Endothelial cell of hepatic sinusoid (primary cell): ENCODE data around the gene MT1H.

ENCODE experiments used
- in situ Hi-C: cut with HindIII; loops from 2 replicates; pipeline ENCODE4 v1.10.0; 2017; ENCODE audit warnings: low sequenced_read_pairs

MT1H gene

DNA sequence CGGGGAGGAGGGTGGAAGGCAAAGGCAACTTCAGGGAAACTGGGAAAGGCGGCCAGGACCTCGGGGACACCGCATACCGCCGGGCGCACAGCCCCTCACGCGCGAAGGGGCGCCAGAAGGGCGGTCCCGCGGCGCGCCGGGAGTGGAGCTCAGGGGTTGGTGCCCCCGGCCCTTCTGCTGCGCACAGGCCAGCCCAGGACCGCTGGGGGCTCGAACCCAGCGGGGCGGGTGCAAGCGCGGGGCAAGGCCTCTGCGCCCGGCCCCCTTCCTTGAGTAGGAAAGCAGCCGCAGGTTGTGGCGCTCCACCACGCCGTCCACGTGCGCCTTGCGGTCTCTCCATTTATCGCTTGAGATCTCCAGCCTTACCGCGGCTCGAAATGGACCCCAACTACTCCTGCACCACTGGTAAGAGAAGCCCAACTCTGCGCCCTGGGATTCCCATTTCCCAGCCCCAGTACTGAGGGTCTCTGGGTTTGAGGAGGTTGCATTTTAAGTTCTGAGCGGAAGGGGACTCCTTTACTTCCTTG lies 34.1 kb upstream of the MT1H start:
- in situ Hi-C loops, result no loop called here

DNA sequence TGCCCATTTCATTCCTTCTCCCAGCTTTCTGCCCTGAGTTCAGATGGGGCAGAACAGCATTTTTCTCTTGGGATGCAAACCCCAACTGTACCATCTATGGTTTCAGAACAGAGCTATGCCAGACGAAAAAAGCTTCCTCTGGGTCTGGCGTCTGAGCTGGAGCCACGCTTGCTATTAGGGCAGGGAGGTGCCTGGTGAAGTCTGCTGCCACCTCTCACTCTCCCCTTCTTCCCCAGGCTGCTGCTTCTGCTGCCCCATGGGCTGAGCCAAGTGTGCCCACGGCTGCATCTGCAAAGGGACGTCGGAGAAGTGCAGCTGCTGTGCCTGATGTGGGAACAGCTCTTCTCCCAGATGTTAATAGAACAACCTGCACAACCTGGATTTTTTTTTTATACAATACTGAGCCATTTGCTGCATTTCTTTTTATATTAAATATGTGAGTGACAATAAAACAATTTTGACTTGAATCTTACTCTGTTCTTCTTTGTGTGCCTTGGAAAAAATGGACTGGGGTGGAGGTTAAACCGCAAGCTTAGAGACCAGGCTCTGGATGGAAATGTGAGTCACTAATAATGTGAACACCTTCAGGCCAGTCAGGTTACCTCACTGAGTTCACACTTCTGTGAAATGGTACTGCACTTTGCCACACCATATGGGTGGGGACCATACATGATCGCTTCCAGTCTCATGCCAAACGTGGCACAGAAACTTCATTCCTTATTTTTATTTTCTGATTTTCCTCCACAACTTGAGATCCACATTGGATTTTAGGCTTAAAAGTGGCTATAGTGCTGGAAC lies 32.8 kb upstream of the MT1H start:
- in situ Hi-C loops, result no loop called here

- in situ Hi-C loops, result no loop called here
Measured at GRCh38 chr16:56637814-56638750, 31.5 kb upstream of the MT1H start, which contains the start of gene MT1A. Gene MT1A, plus strand, starts transcription at chr16:56638666. Its CDS starts 73 bp downstream, at chr16:56638739.

DNA sequence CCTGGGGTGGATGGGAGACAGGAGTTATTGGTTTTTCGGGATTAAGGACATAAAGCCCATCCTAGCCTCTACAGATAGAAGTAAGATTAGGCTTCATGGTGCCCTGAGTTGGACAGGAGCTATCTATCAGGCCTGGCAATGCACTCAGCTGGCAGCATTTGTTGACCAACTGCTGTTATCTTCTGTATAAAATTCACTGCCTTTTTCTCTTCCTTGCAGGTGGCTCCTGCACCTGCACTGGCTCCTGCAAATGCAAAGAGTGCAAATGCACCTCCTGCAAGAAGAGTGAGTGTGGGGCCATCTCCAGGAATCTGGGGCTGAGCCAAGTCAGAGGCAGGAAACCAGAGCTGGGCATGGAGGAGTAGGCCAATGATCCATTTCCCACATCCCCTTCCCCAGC lies 30.6 kb upstream of the MT1H start:
- in situ Hi-C loops, result no loop called here

DNA sequence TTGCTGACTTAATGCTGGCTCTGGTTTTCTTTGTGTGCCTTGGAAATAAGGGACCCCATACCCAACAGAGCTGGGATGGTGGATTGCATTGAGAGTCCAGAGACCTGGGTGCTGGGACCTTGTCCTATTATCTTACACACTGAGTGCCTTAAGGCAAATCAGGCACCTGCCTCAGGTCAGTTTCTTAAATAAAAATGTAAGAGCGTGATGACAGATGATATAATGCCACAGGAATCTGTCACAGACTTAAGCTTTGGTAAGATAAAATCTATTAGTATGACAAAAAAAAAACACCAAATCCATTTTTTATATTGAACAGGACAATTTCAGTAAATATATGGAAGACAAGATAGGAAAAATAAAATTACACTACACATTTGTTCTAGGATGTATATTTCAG lies 29.5 kb upstream of the MT1H start:
- in situ Hi-C loops, result no loop called here

- in situ Hi-C loops, result no loop called here
Measured at GRCh38 chr16:56641166-56641565, 28.4 kb upstream of the MT1H start.

- in situ Hi-C loops, result no loop called here
Measured at GRCh38 chr16:56643080-56643778, 26.4 kb upstream of the MT1H start.

GRCh38 chr16:56643833-56644232 lies 25.8 kb upstream of the MT1H start:
- in situ Hi-C loops, result no loop called here

DNA sequence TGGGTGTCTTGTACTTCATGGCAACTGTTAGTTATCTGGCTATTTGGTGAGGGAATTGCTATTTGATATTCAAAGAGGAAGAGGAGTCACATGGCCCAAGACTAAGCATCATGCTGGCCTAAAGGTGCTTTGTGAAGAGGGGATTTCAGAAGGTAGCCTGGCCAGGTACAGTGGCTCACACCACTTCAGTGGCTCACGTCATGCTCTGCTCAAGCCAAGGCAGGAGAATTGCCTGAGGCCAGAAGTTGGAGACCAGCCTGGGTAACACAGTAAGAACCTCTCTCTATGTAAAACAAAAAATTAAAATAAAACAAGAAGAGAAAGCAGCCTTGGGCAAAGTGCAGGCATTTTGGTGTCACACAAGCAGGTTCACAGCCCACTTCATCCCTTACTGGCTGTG lies 24.3 kb upstream of the MT1H start:
- in situ Hi-C loops, result no loop called here

DNA sequence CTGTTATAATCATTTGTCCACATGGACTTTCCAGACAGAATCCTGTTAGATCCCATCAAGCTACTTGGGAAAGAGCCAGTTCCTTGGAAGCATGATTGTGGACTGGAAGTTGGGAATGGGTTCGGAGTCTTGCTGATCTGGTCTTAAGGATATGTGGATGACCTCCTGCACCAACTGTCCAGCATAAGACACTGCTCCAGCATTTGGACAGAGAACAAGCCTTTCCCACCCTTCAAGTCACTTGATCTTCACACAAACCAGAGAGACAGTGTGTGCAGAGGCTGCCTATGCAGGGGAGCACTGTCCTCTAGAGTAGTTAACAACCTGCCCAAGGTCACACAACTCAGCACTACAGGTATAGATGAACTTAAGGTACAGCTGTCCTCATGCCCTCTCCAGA lies 23.8 kb upstream of the MT1H start:
- in situ Hi-C loops, result no loop called here

GRCh38 chr16:56647641-56648431 lies 21.8 kb upstream of the MT1H start:
- in situ Hi-C loops, result no loop called here

- in situ Hi-C loops, result no loop called here
Measured at GRCh38 chr16:56649271-56649670, 20.3 kb upstream of the MT1H start.

DNA sequence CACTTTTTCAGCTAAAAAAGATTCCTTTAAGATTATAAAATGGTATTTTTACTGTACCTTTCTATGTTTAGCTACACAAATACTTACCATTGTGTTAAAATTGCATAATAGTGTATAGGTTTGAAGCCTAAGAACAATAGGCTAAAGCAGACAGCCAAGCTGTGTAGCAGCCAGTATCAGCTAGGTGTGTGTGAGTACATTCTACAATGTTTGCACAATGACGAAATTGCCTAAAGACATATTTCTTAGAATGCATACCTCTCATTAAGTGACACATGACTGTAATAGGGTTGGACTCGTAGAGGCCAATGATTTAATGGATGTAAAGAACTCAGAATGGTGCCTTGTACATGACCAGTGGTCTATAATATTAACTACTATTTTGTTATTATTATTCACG lies 19.8 kb upstream of the MT1H start:
- in situ Hi-C loops, result loop anchor here (5.0 kb wide), 1 partner anchor 83 kb away; the partner anchor contains the start of gene MT4

- in situ Hi-C loops, result loop anchor here (5.0 kb wide), 1 partner anchor 84 kb away; the partner anchor contains the start of gene MT4
Measured at GRCh38 chr16:56651586-56651985, 18.0 kb upstream of the MT1H start, which contains the start of gene MT1B. Gene MT1B, plus strand, starts transcription at chr16:56651886. Its CDS starts 68 bp downstream, at chr16:56651954.

DNA sequence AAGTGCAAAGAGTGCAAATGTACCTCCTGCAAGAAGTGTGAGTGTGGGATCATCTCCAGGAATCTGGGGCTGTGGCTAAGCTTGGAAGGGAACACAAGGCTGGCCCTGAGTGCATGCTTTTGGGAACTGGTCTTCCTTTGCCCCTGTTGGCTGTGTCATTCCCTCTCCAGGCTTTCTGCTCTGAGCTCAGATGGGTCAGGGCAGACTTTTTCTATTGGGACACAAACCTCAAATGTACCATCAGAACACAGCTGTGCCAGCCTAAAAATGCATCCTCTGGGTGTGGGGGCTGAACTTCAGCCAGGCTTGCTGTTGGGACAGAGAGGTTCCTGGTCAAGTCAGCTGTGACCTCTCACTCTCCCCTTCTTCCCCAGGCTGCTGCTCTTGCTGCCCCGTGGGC lies 17.0 kb upstream of the MT1H start:
- in situ Hi-C loops, result loop anchor here (5.0 kb wide), 1 partner anchor 85 kb away; the partner anchor contains the start of gene MT4

DNA sequence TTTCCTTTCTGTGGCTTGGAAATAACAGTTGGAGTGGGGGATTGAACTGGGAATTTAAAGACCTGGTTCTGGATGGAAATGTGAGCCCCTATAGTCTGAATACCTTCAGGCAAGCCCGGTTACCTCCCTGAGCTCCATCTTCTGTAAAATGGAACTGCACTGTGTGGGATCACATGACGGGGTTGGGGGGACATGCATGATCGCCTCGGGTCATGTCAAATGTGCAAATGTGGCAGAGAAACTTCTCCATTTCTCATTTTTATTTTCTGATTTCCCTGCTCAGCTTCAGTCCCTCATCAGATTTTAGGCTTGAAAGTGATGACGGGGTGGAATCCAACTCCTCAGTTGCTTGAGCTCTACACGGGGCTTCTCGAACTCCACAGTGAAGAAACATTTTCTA lies 16.4 kb upstream of the MT1H start:
- in situ Hi-C loops, result loop anchor here (5.0 kb wide), 1 partner anchor 86 kb away; the partner anchor contains the start of gene MT4

DNA sequence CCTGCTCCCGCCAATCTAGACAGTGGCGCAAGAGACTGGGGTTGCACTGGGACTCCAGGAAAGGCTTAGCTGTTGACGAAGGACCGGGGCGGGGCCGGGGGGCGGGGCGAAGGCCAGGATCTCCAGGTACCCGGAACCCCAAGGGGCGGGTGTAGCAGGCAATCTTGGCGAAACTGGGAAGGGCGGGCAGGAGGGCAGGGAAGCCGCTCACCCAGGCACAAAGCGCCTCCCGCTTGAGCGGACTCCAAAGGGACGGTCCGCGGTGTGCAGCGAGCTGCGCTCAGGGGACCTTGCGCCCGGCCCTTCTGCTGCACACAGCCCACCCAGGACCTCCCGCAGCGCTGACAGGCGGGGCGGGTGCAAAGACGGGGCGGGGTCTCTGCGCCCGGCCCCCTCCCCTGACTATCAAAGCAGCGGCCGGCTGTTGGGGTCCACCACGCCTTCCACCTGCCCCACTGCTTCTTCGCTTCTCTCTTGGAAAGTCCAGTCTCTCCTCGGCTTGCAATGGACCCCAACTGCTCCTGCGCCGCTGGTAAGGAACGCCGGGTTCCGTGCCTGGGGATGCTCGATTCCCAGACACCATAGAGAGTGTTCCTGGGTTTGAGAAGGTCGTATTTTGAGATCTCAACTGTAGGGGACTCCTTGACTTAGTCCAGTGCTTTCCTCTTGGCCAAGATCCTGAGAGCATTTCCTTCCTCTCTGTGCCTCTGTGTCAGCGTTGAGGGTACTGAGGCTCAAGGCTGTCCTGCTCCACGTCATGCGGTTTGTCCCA lies 11.9 kb upstream of the MT1H start, which contains the start of gene MT1F:
Gene MT1F, plus strand, starts transcription at position 405 of the 772 bp plus-strand sequence. Its CDS starts 100 bp downstream, at position 505.
- in situ Hi-C loops, result no loop called here

GRCh38 chr16:56658327-56658875 lies 11.2 kb upstream of the MT1H start:
- in situ Hi-C loops, result no loop called here
